GM12873 (cell line): ENCODE data around the gene CLIP1.

Experiments used
- CTCF ChIP-seq: IDR thresholded peaks from 2 replicates; pipeline ENCODE4 v1.5.1; 2012; ENCODE audit warnings: low read depth, mild to moderate bottlenecking, moderate library complexity, low read length, control low read depth; ENCODE audit not compliant: insufficient read depth; ENCODE audit errors: missing control alignments

Gene CLIP1

DNA sequence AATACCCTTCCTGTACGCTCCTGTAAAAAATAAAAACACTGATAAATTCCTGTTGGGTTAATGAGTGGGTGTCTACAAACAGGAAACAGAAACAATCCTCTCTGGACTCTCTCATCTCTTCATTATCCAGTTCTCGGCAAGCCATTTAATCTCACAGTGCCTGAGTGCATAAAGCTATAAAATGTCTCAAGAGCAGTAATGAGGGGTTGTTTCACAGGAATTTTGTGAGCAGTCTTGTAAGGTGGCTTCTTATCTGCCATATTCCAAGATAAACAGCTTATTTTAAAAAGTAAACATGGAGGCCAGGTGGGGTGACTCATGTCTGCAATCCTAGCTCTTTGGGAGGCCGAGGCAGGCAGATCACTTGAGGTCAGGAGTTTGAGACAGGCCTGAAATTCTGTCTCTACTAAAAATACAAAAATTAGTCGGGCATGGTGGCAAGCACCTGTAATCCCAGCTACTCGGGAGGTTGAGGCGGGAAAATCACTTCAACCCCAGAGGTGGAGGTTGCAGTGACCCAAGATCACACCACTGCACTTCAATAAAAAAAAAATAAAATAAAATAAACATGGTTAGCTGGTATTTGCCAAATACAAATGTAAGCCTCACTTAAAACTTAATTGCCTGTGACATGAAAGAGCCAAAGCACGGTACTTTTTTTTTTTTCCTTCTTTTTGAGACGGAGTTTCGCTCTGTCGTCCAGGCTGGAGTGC is 54.0 kb downstream of the CLIP1 start:
- TF ChIP-seq CTCF = no peak

GRCh38 chr12:122366685-122367475 is 55.6 kb downstream of the CLIP1 start:
- TF ChIP-seq CTCF = no peak

GRCh38 chr12:122363782-122364181 is 58.7 kb downstream of the CLIP1 start:
- no peak for TF ChIP-seq CTCF

GRCh38 chr12:122362755-122363154 is 59.7 kb downstream of the CLIP1 start:
- TF ChIP-seq CTCF = no peak

DNA sequence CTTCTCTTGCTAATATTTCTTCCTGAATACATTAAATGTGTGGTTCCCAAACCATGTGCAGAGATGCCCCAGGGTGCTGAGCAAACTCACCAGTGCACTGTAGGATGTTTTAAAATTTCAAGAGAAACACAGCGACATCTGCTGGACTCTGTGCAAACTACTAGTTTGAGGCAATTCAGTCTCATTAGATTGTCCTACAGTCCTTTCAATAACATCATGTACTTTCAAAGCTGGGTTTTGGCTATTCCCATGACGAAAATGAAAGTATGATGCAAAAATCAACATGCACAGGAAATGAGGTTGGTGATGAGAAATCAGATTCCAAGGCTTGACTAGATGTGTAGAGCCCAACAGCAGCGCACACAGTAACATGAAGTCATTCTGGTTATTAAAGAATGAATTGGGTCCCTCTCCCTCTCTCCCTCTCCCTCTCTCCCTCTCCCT is 66.3 kb downstream of the CLIP1 start:
- peak; percentile 80 for TF ChIP-seq CTCF

DNA sequence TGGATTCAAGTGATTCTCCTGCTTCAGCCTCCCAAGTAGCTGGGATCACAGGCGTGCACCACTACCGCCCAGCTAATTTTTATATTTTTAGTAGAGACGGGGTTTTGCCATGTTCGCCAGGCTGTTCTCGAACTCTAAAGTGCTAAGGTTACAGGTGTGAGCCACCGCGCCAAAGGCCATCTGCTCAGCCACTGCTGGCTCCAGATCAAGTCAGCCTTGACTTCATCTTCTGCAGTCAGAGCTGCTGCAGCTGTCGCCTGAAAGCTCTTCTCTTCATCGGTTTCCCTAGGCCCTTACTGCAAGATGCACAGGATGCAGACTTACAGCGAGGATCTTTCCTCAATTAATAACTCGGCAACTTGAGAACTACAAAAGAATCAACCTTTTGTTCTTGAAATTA is 66.8 kb downstream of the CLIP1 start:
- TF ChIP-seq CTCF = no peak

DNA sequence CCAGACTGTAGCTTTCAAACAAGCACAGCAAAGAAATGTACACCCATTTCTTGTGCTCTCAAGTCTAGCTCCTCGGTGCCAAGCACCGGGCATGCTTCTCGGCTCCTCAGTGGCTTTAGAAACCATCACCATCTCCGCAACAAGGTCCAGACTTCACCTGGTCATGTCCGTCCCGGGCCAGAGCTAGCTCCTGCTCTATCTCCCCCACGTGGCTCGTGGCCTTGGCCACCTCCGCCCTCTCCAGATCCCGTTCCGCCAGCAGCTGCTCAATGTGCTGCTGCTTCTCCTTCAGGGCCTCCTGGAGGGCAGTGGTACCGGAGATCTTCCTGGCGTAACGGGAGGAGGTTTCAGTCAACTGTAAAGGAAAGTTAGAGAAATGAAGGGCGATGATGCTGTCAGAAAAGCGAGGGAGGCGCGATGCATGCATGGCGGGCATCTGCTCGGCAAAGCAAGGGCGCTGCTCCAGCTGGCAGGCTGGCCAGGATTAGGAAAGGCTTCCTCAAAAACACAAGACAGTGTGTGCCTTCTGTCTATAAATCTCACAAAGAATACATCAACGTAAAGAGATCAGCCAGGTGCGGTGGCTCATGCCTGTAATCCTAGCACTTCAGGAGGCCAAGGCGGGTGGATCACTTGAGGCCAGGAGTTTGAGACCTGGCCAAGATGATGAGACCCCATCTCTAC is 67.4 kb downstream of the CLIP1 start:
- no peak for TF ChIP-seq CTCF
